AG09319 (cell line): ENCODE data around the gene TTC39C.

Experiments used
- DNase-seq: peaks from one replicate; pipeline ENCODE4 v3.0.0-alpha.2; 2010; ENCODE audit warnings: low read depth; ENCODE audit errors: extremely low read depth
- CTCF ChIP-seq: IDR thresholded peaks from 2 replicates; pipeline ENCODE4 v1.5.1; 2011; ENCODE audit warnings: low read depth, mild to moderate bottlenecking, inconsistent platforms, low read length, moderate library complexity

Gene TTC39C

GRCh38 chr18:24127735-24128134 lies 113.2 kb downstream of the TTC39C start:
- TF ChIP-seq CTCF: no peak
- DNase-seq: no peak

GRCh38 chr18:24128700-24129099 lies 114.1 kb downstream of the TTC39C start:
- DNase-seq: no peak
- no peak for TF ChIP-seq CTCF

GRCh38 chr18:24130494-24130893 lies 115.9 kb downstream of the TTC39C start:
- TF ChIP-seq CTCF: no peak
- DNase-seq: no peak

- no peak for DNase-seq
- TF ChIP-seq CTCF: no peak
Measured at GRCh38 chr18:24136967-24137373, 122.4 kb downstream of the TTC39C start.

GRCh38 chr18:24138409-24138788 lies 123.8 kb downstream of the TTC39C start:
- no peak for TF ChIP-seq CTCF
- DNase-seq: no peak

- DNase-seq: peak; percentile 81
- TF ChIP-seq CTCF: no peak
Measured at GRCh38 chr18:24138789-24139616, 124.4 kb downstream of the TTC39C start, which contains the start of gene CABYR. Gene CABYR, plus strand, starts transcription at chr18:24139062. Its CDS starts 4,053 bp downstream, at chr18:24143115.

GRCh38 chr18:24140697-24141096 lies 126.1 kb downstream of the TTC39C start:
- TF ChIP-seq CTCF: no peak

More at GRCh38 chr18:24140697-24141096, 126.1 kb downstream of the TTC39C start:
- DNase-seq: no peak
